ENCODE data around the gene KLHDC8A. TPM values are rescaled to one million over a fixed set of nuclear protein-coding genes. Genes with fewer than 3 reads are reported as not detected.

KLHDC8A gene
- total RNA-seq, 2 experiments from 2014 or later, result not detected

GRCh38 chr1:205359771-205360565, 3.2 kb upstream of the KLHDC8A start:
- no peaks in the 10 kb centered on the region for H3K4me1 Mint-ChIP-seq
- ATAC-seq (ENCODE audit: low read depth) (no peak), DNase-seq (no peak)
- POLR2A ChIA-PET, result no interaction called here
- H3K4me3 Mint-ChIP-seq, result no peak overlapping the region
- peaks cover 25% of the 10 kb centered on the region for H3K27me3 Mint-ChIP-seq
- no peak overlapping the region for H3K27ac Mint-ChIP-seq
- H3K9me3 Mint-ChIP-seq, result no peaks in the 10 kb centered on the region
- H3K36me3 Mint-ChIP-seq, result no peaks in the 10 kb centered on the region

- DNase-seq, result no peak
- POLR2A ChIA-PET, result no interaction called here
- Mint-ChIP-seq H3K27me3 (peaks cover 25% of the 10 kb centered on the region), H3K27ac (no peak overlapping the region), H3K4me3 (no peak overlapping the region), H3K36me3 (no peaks in the 10 kb centered on the region), H3K4me1 (no peaks in the 10 kb centered on the region), H3K9me3 (no peaks in the 10 kb centered on the region)
- ATAC-seq (ENCODE audit: low read depth), result no peak
These were observed 1.9 kb upstream of the KLHDC8A start for GRCh38 chr1:205358579-205358978.

- ATAC-seq (ENCODE audit: low read depth), result no peak
- POLR2A ChIA-PET, result no interaction called here
- DNase-seq, result no peak
- Mint-ChIP-seq H3K27me3 (peaks cover 25% of the 10 kb centered on the region), H3K27ac (no peak overlapping the region), H3K4me1 (no peaks in the 10 kb centered on the region), H3K36me3 (no peaks in the 10 kb centered on the region), H3K9me3 (no peaks in the 10 kb centered on the region), H3K4me3 (no peak overlapping the region)
These were observed 845 bp upstream of the KLHDC8A start for GRCh38 chr1:205357567-205357966.

- Mint-ChIP-seq H3K9me3 (no peaks in the 10 kb centered on the region), H3K27me3 (peaks cover 15% of the 10 kb centered on the region), H3K4me3 (no peak overlapping the region), H3K36me3 (no peaks in the 10 kb centered on the region), H3K4me1 (no peaks in the 10 kb centered on the region), H3K27ac (no peak overlapping the region)
- no peak for ATAC-seq (ENCODE audit: low read depth)
- DNase-seq, result no peak
- POLR2A ChIA-PET, result no interaction called here
These were observed 1.7 kb downstream of the KLHDC8A start for GRCh38 chr1:205355075-205355453.

GRCh38 chr1:205354259-205355074, 2.3 kb downstream of the KLHDC8A start:
- no peak for DNase-seq

GRCh38 chr1:205353612-205354011, 3.1 kb downstream of the KLHDC8A start:
- Mint-ChIP-seq H3K4me1 (no peaks in the 10 kb centered on the region), H3K9me3 (no peaks in the 10 kb centered on the region), H3K27ac (no peak overlapping the region), H3K4me3 (no peak overlapping the region), H3K27me3 (peaks cover 9% of the 10 kb centered on the region), H3K36me3 (no peaks in the 10 kb centered on the region)
- ATAC-seq (ENCODE audit: low read depth) (no peak), DNase-seq (no peak)
- POLR2A ChIA-PET, result interaction anchor here (0.6 kb wide), 1 partner anchor 304 kb away, joined by 5 read pairs; no protein-coding TSS in a partner anchor

More at GRCh38 chr1:205354259-205355074, 2.3 kb downstream of the KLHDC8A start:
- POLR2A ChIA-PET, result interaction anchor here (0.5 to 0.8 kb wide), 3 partner anchors 130 to 303 kb away, joined by 4 to 5 read pairs (median 5); no protein-coding TSS in a partner anchor
- Mint-ChIP-seq H3K27ac (no peak overlapping the region), H3K9me3 (no peaks in the 10 kb centered on the region), H3K4me3 (no peak overlapping the region), H3K27me3 (peaks cover 13% of the 10 kb centered on the region), H3K4me1 (no peaks in the 10 kb centered on the region), H3K36me3 (no peaks in the 10 kb centered on the region)
- ATAC-seq (ENCODE audit: low read depth), result peak; percentile 51

GRCh38 chr1:205353191-205353590, 3.5 kb downstream of the KLHDC8A start:
- H3K4me3 Mint-ChIP-seq, result no peak overlapping the region
- DNase-seq (no peak), ATAC-seq (ENCODE audit: low read depth) (no peak)
- H3K27me3 Mint-ChIP-seq, result peaks cover 10% of the 10 kb centered on the region
- no peaks in the 10 kb centered on the region for H3K4me1 Mint-ChIP-seq
- POLR2A ChIA-PET, result no interaction called here
- H3K27ac Mint-ChIP-seq, result no peak overlapping the region
- H3K36me3 Mint-ChIP-seq, result no peaks in the 10 kb centered on the region
- no peaks in the 10 kb centered on the region for H3K9me3 Mint-ChIP-seq

DNA sequence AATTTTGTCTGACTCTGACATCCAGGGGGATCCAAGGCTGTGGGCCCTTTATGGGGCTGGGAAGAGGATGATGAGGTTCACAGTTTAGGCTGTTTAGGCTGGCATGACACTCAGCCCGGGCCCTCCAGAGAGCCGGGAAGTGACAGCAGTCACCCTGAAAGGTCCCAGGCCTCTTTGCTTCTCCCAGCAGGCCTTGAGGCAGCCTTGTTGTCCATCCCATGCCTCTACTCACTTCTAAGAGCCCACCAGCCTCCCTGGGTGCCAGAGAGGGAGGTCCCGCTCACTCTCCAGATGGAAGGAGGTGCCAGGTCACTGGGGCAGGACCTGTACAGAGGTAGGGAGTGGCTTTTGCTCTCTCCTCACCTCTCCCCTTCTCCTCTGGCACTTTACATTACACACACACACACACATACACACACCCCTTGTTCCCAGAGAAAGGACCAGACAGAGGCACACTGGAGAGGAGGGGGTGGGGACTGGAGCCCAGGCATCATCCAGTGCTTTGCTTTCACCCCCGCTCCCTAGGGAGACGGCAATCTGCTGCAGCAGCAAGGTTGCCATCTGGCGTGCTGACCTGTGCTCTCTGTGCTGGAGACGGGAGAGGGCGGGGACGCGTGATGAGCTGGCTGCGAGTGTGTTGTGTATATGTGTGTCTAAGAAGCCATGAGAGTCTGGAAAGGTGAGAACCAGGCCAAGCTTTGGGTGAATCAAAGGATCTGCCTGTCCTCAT, 4.6 kb downstream of the KLHDC8A start:
- Mint-ChIP-seq H3K36me3 (no peaks in the 10 kb centered on the region), H3K27me3 (peaks cover 14% of the 10 kb centered on the region), H3K27ac (no peak overlapping the region), H3K4me1 (no peaks in the 10 kb centered on the region), H3K4me3 (no peak overlapping the region), H3K9me3 (no peaks in the 10 kb centered on the region)
- POLR2A ChIA-PET, result no interaction called here
- DNase-seq (no peak), ATAC-seq (ENCODE audit: low read depth) (no peak)

DNA sequence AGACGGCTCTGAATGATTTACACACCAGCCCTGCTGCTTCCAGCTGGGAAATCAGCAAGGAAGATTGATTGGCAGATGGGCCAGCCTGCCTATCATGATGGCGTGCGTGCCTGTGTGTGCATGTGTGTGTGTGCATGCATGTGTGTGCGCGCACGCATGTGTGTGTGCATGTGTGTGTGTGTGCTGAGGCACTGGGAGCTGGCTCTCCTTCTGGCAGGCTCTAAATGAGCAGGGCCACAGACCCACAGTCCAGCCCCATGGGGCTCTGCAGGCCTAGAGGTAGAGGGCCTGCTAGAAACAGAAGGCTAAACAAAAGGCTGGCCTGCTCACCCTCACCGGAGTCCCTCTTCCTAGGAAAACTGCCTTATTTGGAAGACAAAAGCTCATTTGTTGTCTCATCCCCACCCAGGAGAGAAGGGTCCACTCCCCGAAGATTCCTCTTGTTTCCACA, 6.0 kb downstream of the KLHDC8A start:
- ATAC-seq (ENCODE audit: low read depth) (no peak), DNase-seq (no peak)
- POLR2A ChIA-PET, result no interaction called here
- no peak overlapping the region for H3K27ac Mint-ChIP-seq
- H3K36me3 Mint-ChIP-seq, result no peaks in the 10 kb centered on the region
- H3K9me3 Mint-ChIP-seq, result no peaks in the 10 kb centered on the region
- peaks cover 20% of the 10 kb centered on the region for H3K27me3 Mint-ChIP-seq
- no peak overlapping the region for H3K4me3 Mint-ChIP-seq
- H3K4me1 Mint-ChIP-seq, result no peaks in the 10 kb centered on the region

DNA sequence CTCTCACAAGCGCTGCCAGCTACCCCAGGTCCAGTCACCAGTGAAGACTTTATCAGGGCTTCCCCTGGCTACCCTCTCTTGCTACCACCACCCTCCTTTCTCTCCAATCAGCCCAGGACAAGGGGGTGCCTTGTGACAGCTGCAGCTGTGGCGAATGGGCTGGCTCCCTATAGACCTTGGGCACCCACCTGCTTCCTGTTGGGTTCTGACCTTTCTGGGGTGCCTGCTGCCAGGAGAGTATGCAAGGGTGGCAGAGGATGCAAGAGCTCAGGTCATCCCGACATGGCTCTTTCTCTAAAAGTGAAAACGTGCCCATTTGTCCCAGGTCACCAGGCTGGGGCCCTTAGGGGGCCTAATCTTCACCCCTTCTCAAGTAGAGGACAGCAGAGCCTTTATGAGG, 6.6 kb downstream of the KLHDC8A start:
- POLR2A ChIA-PET, result no interaction called here
- no peaks in the 10 kb centered on the region for H3K9me3 Mint-ChIP-seq
- no peak overlapping the region for H3K4me3 Mint-ChIP-seq
- no peaks in the 10 kb centered on the region for H3K36me3 Mint-ChIP-seq
- H3K4me1 Mint-ChIP-seq, result no peaks in the 10 kb centered on the region
- H3K27me3 Mint-ChIP-seq, result peaks cover 26% of the 10 kb centered on the region
- H3K27ac Mint-ChIP-seq, result no peak overlapping the region
- ATAC-seq (ENCODE audit: low read depth), result no peak
- DNase-seq, result no peak

DNA sequence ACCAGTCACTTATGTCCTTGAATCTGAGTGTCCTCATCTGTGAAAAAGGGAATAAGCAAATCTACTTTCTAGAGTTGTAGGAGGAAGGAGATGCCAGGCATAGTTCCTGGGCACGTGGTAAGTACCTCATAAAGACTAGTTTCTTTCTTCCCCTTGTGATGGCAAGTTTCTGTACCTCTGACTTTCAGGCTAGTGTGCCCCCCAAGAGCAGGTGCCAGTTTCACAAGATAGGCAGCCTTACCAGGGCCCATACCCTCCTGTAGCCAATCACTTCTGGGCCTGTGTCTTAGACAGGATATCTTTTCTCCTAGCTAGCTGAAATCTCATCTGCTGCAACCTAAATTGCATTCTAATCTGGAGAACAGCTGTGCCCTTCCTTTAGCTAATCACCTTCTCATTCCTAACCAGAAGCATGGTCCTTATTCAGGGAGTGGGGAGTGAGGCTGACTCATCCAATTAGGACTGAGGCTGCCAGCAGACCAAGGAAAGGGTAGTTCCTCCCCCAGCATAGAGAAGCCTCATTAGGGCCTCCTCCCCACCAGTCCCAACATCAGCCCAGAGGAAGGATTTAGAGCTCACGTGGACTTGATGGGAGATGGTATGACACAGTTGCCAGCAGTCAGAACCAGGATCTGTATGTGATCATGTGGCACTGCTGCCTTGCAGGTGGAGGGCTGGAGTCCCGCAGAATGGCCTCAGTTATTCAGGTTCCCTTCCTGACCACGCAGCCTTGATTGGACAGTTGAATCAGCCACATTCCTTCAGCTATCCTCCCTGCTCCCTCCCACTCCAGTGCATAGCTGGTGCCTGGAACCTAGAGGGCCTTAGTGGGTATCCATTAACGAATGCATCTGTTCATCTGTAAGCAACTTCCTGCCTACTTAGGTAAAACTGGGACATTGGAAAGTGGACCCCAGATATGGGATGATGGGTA, 7.9 kb downstream of the KLHDC8A start:
- Mint-ChIP-seq H3K27ac (no peak overlapping the region), H3K36me3 (no peaks in the 10 kb centered on the region), H3K27me3 (peaks cover 37% of the 10 kb centered on the region), H3K4me1 (peaks cover 3% of the 10 kb centered on the region), H3K4me3 (no peak overlapping the region), H3K9me3 (no peaks in the 10 kb centered on the region)
- ATAC-seq (ENCODE audit: low read depth), result no peak
- POLR2A ChIA-PET, result no interaction called here
- no peak for DNase-seq

DNA sequence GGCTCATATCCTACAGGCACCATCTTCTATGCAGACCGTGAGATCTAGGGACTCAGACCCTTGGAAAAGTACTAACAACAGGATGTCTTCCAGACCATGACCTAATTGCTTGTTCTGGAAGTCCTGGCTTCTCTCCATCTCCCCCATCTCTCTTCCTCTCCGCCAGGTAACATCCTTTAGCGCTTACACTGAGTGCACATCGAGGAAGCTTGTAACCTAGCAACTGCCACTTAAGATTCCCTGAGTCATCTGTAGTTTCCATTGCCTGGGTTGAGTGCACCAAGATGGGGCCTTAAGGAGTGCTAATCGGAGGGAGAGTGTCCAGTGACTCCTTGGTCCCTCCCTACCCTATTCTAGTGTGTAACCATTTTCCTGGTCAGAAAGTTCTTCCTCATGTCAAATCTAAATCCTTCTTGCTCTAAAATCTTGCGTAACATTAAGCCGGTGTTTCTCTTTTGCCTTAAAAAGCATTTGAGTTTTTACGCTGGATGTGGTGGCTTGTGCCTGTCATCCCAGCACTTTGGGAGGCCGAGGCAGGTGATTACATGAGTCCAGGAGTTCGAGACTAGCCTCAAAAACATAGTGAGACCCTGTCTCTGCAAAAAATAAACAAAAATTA, 9.7 kb downstream of the KLHDC8A start:
- Mint-ChIP-seq H3K4me3 (no peak overlapping the region), H3K36me3 (no peaks in the 10 kb centered on the region), H3K27ac (no peak overlapping the region), H3K4me1 (peaks cover 3% of the 10 kb centered on the region), H3K27me3 (peaks cover 48% of the 10 kb centered on the region), H3K9me3 (no peaks in the 10 kb centered on the region)
- DNase-seq (no peak), ATAC-seq (ENCODE audit: low read depth) (no peak)
- POLR2A ChIA-PET, result no interaction called here
